PC-9 (cell line): ENCODE data around the gene SRL. TPM values are rescaled to one million over a fixed set of nuclear protein-coding genes. Genes with fewer than 3 reads are reported as not detected.
A peak's percentile ranks its signal among the peaks of the same experiment; 100 is the strongest.

ENCODE experiments used
- BruUV-seq: library from RNA; stranded (reverse); fragments of 400-500 nt; replicated peaks from 2 replicates; lab custom pipeline; 2021; lab: Mats Ljungman, UMichigan
- CTCF ChIA-PET: fragments of 300-600 bp; sonication (Branson Sonifier 250); formaldehyde crosslinking; loops from one replicate; lab custom pipeline; 2022; ENCODE audit warnings: antibody characterized with exemption; lab: Charles Lee
- POLR2A ChIA-PET: fragments of 300-600 bp; sonication (Branson Sonifier 250); formaldehyde crosslinking; loops from one replicate; lab custom pipeline; 2022; ENCODE audit warnings: antibody characterized with exemption; ENCODE audit not compliant: unreplicated experiment; lab: Charles Lee
- DNase-seq, 2 experiments: peaks; one replicate each; pipeline versions ENCODE4 v3.0.0 to v3.0.0-alpha.2; 2015 to 2022; ENCODE audit warnings: mixed read lengths in 1 of 2
- H2AFZ ChIP-seq: fragments of 200-600 bp; sonication (generic); 2 replicates; pipeline ENCODE4 v1.8.1; 2017; ENCODE audit warnings: antibody characterized with exemption
- H3F3A ChIP-seq: fragments of 200-600 bp; sonication (generic); 2 replicates; pipeline ENCODE4 v1.8.1; 2017; ENCODE audit warnings: antibody characterized with exemption, mild to moderate bottlenecking, low read depth; ENCODE audit not compliant: insufficient read depth
- H3K27ac ChIP-seq: fragments of 200-600 bp; sonication (generic); 2 replicates; pipeline ENCODE4 v1.6.1; 2016; ENCODE audit warnings: mixed run types
- H3K27me3 ChIP-seq: fragments of 200-600 bp; sonication (generic); 2 replicates; pipeline ENCODE4 v1.6.1; 2016; ENCODE audit warnings: low read depth, mixed run types; ENCODE audit not compliant: insufficient read depth
- H3K36me3 ChIP-seq: fragments of 200-600 bp; sonication (generic); 2 replicates; pipeline ENCODE4 v1.6.1; 2016; ENCODE audit warnings: low read depth, mixed run types
- H3K4me1 ChIP-seq: fragments of 200-600 bp; sonication (generic); replicated peaks from 2 replicates; pipeline ENCODE4 v1.6.1; 2016; ENCODE audit warnings: mixed run types; ENCODE audit not compliant: insufficient read depth
- H3K4me2 ChIP-seq: fragments of 200-600 bp; sonication (generic); 2 replicates; pipeline ENCODE4 v1.6.1; 2017; ENCODE audit warnings: mixed run types
- H3K4me3 ChIP-seq: fragments of 200-600 bp; sonication (generic); 2 replicates; pipeline ENCODE4 v1.6.1; 2016; ENCODE audit warnings: mixed run types
- H3K79me2 ChIP-seq: fragments of 200-600 bp; sonication (generic); 2 replicates; pipeline ENCODE4 v1.6.1; 2017; ENCODE audit warnings: low read depth, mixed run types
- H3K9me2 ChIP-seq: fragments of 200-600 bp; sonication (generic); 2 replicates; pipeline ENCODE4 v1.8.1; 2017; ENCODE audit warnings: mild to moderate bottlenecking; ENCODE audit not compliant: insufficient read depth
- H3K9me3 ChIP-seq: fragments of 200-600 bp; sonication (generic); 2 replicates; pipeline ENCODE4 v1.8.1; 2016; ENCODE audit warnings: low read depth; ENCODE audit not compliant: insufficient read depth
- H4K20me1 ChIP-seq: fragments of 200-600 bp; sonication (generic); 2 replicates; pipeline ENCODE4 v1.8.1; 2017; ENCODE audit not compliant: insufficient read depth
- EZH2 ChIP-seq: fragments of 200-600 bp; sonication (generic); IDR thresholded peaks from 2 replicates; pipeline ENCODE4 v1.8.0; 2017; ENCODE audit warnings: antibody characterized with exemption, low read depth
- intact Hi-C: fragments of 100-400 bp; cut with micrococcal nuclease; formaldehyde crosslinking; loops from one replicate; pipeline ENCODE4 v1.10.0; 2022; ENCODE audit not compliant: unreplicated experiment
- total RNA-seq: library from RNA; stranded (reverse); gene quantifications from 2 replicates; pipeline ENCODE4 v1.2.3, GENCODE V29; 2021
- TF ChIP-seq, protein P1 (sequence below): fragments of 200-600 bp; sonication (generic); conservative IDR thresholded peaks from 2 replicates; pipeline ENCODE4 v1.6.1; 2017; ENCODE audit warnings: mixed run types, antibody characterized with exemption, mild to moderate bottlenecking, moderate library complexity

SRL gene
- total RNA-seq, 1 experiment from 2014 or later: not detected

DNA sequence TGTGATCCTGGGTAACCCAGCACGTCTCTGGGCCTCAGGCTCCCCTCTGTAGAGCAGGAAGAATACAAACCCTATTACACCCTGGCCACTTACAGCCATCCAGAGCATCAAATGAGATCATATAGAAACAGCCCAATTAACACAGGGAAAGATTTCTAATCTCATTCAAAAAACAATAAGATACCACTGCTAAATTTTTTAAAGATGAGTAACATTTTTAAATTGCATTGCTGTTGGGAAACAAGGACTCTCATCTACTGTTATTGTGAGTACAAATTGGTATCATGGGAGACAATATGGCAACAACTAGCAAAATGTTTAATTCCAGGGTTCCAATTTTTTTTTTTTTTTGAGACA, 41.1 kb downstream of the SRL start:
- Histone ChIP-seq H3K9me2 (no peaks in the 10 kb centered on the region), H3K36me3 (no peaks in the 10 kb centered on the region), H3K9me3 (no peaks in the 10 kb centered on the region), H3K4me2 (peak overlapping the region; percentile 47), H4K20me1 (no peaks in the 10 kb centered on the region), H2AFZ (no peak overlapping the region), H3K27ac (no peak overlapping the region), H3F3A (no peaks in the 10 kb centered on the region), H3K79me2 (no peaks in the 10 kb centered on the region), H3K27me3 (no peaks in the 10 kb centered on the region), H3K4me1 (peaks cover 7% of the 10 kb centered on the region), H3K4me3 (no peak overlapping the region)
- peak in 1 of 2 experiments; percentile 52 for DNase-seq
- ChIA-PET POLR2A (interaction anchor here (0.6 to 1.0 kb wide), 4 partner anchors 53 to 261 kb away, joined by 3 to 6 read pairs (median 4); no protein-coding TSS in a partner anchor), CTCF (interaction anchor here (0.6 to 2.2 kb wide), 16 partner anchors 11 to 218 kb away, joined by 3 to 47 read pairs (median 4); no protein-coding TSS in a partner anchor)
- TF ChIP-seq, protein P1, sequence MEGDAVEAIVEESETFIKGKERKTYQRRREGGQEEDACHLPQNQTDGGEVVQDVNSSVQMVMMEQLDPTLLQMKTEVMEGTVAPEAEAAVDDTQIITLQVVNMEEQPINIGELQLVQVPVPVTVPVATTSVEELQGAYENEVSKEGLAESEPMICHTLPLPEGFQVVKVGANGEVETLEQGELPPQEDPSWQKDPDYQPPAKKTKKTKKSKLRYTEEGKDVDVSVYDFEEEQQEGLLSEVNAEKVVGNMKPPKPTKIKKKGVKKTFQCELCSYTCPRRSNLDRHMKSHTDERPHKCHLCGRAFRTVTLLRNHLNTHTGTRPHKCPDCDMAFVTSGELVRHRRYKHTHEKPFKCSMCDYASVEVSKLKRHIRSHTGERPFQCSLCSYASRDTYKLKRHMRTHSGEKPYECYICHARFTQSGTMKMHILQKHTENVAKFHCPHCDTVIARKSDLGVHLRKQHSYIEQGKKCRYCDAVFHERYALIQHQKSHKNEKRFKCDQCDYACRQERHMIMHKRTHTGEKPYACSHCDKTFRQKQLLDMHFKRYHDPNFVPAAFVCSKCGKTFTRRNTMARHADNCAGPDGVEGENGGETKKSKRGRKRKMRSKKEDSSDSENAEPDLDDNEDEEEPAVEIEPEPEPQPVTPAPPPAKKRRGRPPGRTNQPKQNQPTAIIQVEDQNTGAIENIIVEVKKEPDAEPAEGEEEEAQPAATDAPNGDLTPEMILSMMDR: no peak
- TF ChIP-seq EZH2: no peak
- intact Hi-C loops: loop anchor here (1.0 to 5.0 kb wide), 5 partner anchors 54 to 387 kb away; no protein-coding TSS in a partner anchor
- no TSS peak for BruUV-seq

DNA sequence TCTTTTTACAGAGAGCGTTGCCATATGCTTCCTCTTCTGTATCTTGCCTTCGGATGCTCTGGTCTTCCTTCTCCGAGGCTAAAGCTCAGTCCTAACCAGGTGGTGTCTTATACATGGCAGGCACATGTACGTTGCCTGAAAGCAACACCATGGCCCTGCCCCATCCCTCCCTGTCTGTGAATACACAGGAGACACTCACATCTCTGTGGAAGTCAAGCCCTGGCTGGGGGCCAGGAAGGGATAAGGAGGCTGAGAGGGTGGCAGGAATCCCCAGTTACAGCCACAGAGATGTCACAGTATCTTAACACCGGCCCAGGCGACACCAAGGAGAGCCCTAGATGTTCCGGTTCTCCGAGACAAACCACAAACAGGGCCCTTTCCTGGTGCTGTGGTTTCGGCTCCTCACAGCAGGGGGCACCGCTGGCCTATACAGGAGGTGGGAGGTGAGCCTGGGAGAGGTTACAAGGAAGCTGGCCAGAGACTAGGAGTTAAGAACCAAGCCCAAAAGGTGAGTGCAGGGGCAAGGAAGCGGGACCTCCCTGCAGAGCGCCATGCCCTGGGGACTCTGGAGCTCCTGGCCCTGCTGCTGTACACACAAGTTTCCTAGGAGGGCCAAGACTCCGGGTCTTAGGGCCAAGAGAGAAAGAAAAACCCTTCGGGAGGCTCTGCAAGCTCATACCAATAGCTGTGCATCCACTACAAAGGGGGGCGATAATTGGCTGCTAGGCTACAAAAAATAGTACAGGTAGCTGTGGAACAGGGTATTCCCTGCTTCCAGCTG, 41.7 kb downstream of the SRL start:
- no peaks in the 10 kb centered on the region for H3K79me2 ChIP-seq
- no peaks in the 10 kb centered on the region for H3K9me3 ChIP-seq
- TF ChIP-seq, protein P1: peak; percentile 70
- no peak for TF ChIP-seq EZH2
- H4K20me1 ChIP-seq: no peaks in the 10 kb centered on the region
- ChIA-PET CTCF (interaction anchor here (0.6 to 2.2 kb wide), 17 partner anchors 12 to 218 kb away, joined by 3 to 47 read pairs (median 4); partner anchors contain the start of gene TFAP4), POLR2A (interaction anchor here (0.6 to 1.0 kb wide), 4 partner anchors 54 to 260 kb away, joined by 3 to 6 read pairs (median 4); no protein-coding TSS in a partner anchor)
- peak overlapping the region; percentile 47 for H3K4me2 ChIP-seq
- no peaks in the 10 kb centered on the region for H3F3A ChIP-seq
- BruUV-seq: no TSS peak
- H3K36me3 ChIP-seq: no peaks in the 10 kb centered on the region
- H3K4me1 ChIP-seq: peaks cover 7% of the 10 kb centered on the region
- DNase-seq: peak; percentile 73 to 88
- intact Hi-C loops: loop anchor here (1.0 to 5.0 kb wide), 5 partner anchors 54 to 387 kb away; no protein-coding TSS in a partner anchor
- 0 out of 2 replicates have a peak overlapping the region, but pooled peaks have one; percentile 50 for H2AFZ ChIP-seq
- H3K4me3 ChIP-seq: no peak overlapping the region
- no peak overlapping the region for H3K27ac ChIP-seq
- no peaks in the 10 kb centered on the region for H3K27me3 ChIP-seq
- no peaks in the 10 kb centered on the region for H3K9me2 ChIP-seq

DNA sequence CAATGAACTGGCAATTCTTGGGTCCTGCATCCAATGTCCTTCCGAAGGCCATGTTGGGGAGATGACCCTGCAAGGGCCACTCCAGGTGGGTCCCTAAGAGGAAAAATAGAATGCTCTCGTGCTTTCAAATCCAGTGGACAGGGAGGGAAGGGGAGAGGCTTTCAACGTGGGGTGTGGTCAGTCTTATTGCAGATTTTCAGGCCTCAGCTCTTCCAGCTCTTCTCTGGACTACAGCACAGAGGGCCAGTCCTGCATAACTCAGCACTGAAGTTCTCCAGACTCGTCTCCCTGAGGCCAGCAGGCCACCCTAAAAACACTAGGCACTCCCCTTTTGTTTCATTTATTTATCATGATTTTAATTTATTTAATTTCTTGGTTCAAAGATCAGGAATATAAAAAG, 43.1 kb downstream of the SRL start:
- Histone ChIP-seq H4K20me1 (no peaks in the 10 kb centered on the region), H3K36me3 (no peaks in the 10 kb centered on the region), H3K9me2 (no peaks in the 10 kb centered on the region), H3K79me2 (no peaks in the 10 kb centered on the region), H3K4me2 (no peak overlapping the region), H3K27me3 (no peaks in the 10 kb centered on the region), H3F3A (no peaks in the 10 kb centered on the region), H2AFZ (no peak overlapping the region), H3K9me3 (no peaks in the 10 kb centered on the region), H3K27ac (no peak overlapping the region), H3K4me1 (peaks cover 7% of the 10 kb centered on the region), H3K4me3 (no peak overlapping the region)
- POLR2A ChIA-PET: interaction anchor here (0.5 kb wide), 1 partner anchor 218 kb away, joined by 3 read pairs; no protein-coding TSS in a partner anchor
- CTCF ChIA-PET: interaction anchor here (0.5 to 0.6 kb wide), 4 partner anchors 10 to 484 kb away, joined by 4 to 17 read pairs (median 4); no protein-coding TSS in a partner anchor
- BruUV-seq: no TSS peak
- no peak for TF ChIP-seq EZH2
- DNase-seq: no peak
- intact Hi-C loops: no loop called here
